Heart left ventricle (tissue), 13 donors: ENCODE results near the gene VEGFB.

Experiments used
- CTCF ChIP-seq, 12 donors: fragments of 200-600 bp; sonication (generic) in 4 of 12; IDR thresholded peaks; one replicate each; pipeline versions ENCODE4 v1.5.0 to v1.8.0; 2018 to 2022; ENCODE audit warnings: antibody characterized with exemption in 12 of 12, mild to moderate bottlenecking in 5 of 12
- POLR2A ChIP-seq, 2 donors: fragments of 450-650 bp; IDR thresholded peaks; one replicate each; pipeline ENCODE4 v1.6.1; 2017; ENCODE audit warnings: antibody characterized with exemption in 2 of 2, mild to moderate bottlenecking in 2 of 2, moderate library complexity in 2 of 2
- donor health status: ischemic (EF 13 %, LVEDD 7.1; RV severe dilation, severe dysfunction).
- donor health status: DM: no; HTN: yes; CAD: no.
- donor health status: DM: no; HTN: no; CAD: no.
- donor health status: ischemic (EF 25% LVEDD 6.9; RV normal size, moderate dysfunction).
- donor health status: ischemic (EF 25% LVEDD 5.7; RV mildly dilated, moderate dysfunction).
- donor health status: ischemic (EF 35%, LVEDD 5.7; RV mildly dilated, moderate dysfunction).
- donor health status: nonischemic (EF 11% LVEDD 7.7; RV severe dilation, severe dysfunction).
- donor health status: DM: yes; HTN: yes; CAD: no.
- donor health status: PGD.
- donor health status: ischemic (EF 29% LVEDD 5.4; RV normal size, mild dysfunction).
- donor health status: nonischemic (EF 23%, LVEDD 6.1; RV moderate dilation, normal function).

GRCh38 chr11:64261556-64262080 is 27.2 kb downstream of the VEGFB start:
- TF ChIP-seq CTCF (IDR thresholded peaks at IDR 0.05), result no peak
- no peak for TF ChIP-seq POLR2A (IDR thresholded peaks at IDR 0.05)
